GM12864 (cell line): ENCODE measurements around the gene SLC7A11.
A peak's percentile ranks its signal among the peaks of the same experiment; 100 is the strongest.

Experiments
- DNase-seq: peaks from one replicate; pipeline ENCODE4 v3.0.0-alpha.2; 2011; ENCODE audit warnings: low read depth
- H3K4me3 ChIP-seq: 2 replicates; pipeline ENCODE4 v1.5.1; 2011; ENCODE audit warnings: mild to moderate bottlenecking, low read depth, low read length, control low read depth
- CTCF ChIP-seq: IDR thresholded peaks from 2 replicates; pipeline ENCODE4 v1.5.1; 2011; ENCODE audit warnings: low read depth, mild to moderate bottlenecking, moderate library complexity, low read length, control low read depth, inconsistent platforms; ENCODE audit errors: missing control alignments

The SLC7A11 gene

GRCh38 chr4:138242076-138242833, at the start of gene SLC7A11:
SLC7A11 (minus strand) TSS chr4:138242349; CDS start chr4:138242069, 280 bp downstream.
- H3K4me3 ChIP-seq, result peak within 1 kb of the TSS; percentile 70
- no peak for TF ChIP-seq CTCF
- peak; percentile 98 for DNase-seq

GRCh38 chr4:138291431-138291830, 49.3 kb upstream of the SLC7A11 start:
- H3K4me3 ChIP-seq, result no peak overlapping the region
- no peak for DNase-seq
- TF ChIP-seq CTCF, result no peak

- no peak for TF ChIP-seq CTCF
- no peak for DNase-seq
- no peak overlapping the region for H3K4me3 ChIP-seq
These were observed 48.7 kb upstream of the SLC7A11 start for GRCh38 chr4:138290805-138291204.

- H3K4me3 ChIP-seq, result no peak overlapping the region
- no peak for DNase-seq
- no peak for TF ChIP-seq CTCF
These were observed 37.1 kb upstream of the SLC7A11 start for GRCh38 chr4:138279286-138279685.

GRCh38 chr4:138277133-138277532, 35.0 kb upstream of the SLC7A11 start:
- no peak overlapping the region for H3K4me3 ChIP-seq
- TF ChIP-seq CTCF, result no peak
- no peak for DNase-seq

GRCh38 chr4:138275963-138276621, 33.9 kb upstream of the SLC7A11 start:
- H3K4me3 ChIP-seq, result no peak overlapping the region
- TF ChIP-seq CTCF, result no peak
- no peak for DNase-seq
